Right lobe of liver (tissue), 6 donors: ENCODE measurements around the gene NOD2. TPM values are rescaled to one million over a fixed set of nuclear protein-coding genes. Genes with fewer than 3 reads are reported as not detected.
A peak's percentile ranks its signal among the peaks of the same experiment; 100 is the strongest.

ENCODE experiments used
- ATAC-seq, 4 donors: fragments of 200-7000 bp; cut with Tn5 transposase; one replicate each; pipeline ENCODE4 v1.9.1; 2020; ENCODE audit warnings: mild to moderate bottlenecking in 4 of 4, moderate library complexity in 4 of 4
- DNase-seq, 3 donors: peaks; one replicate each; pipeline ENCODE4 v3.0.0-alpha.2; 2020
- H3K27ac ChIP-seq, 3 donors: fragments of 200-600 bp; one replicate each; pipeline ENCODE4 v1.8.0; 2022
- H3K27me3 ChIP-seq, 2 donors: fragments of 200-600 bp; one replicate each; pipeline ENCODE4 v1.8.0; 2022
- H3K36me3 ChIP-seq, 4 donors: fragments of 200-600 bp; sonication (generic) in 1 of 4; one replicate each; pipeline versions ENCODE4 v1.5.1 to v1.8.0; 2017 to 2022; ENCODE audit warnings: control low read depth in 1 of 4
- H3K4me1 ChIP-seq, 4 donors: fragments of 200-600 bp; sonication (generic) in 1 of 4; one replicate each; pipeline versions ENCODE4 v1.5.1 to v1.8.0; 2017 to 2022; ENCODE audit warnings: control low read depth in 1 of 4
- H3K4me3 ChIP-seq, 3 donors: fragments of 200-600 bp; one replicate each; pipeline ENCODE4 v1.8.0; 2022
- H3K9me3 ChIP-seq, 4 donors: fragments of 200-600 bp; sonication (generic) in 1 of 4; one replicate each; pipeline versions ENCODE4 v1.5.1 to v1.8.0; 2017 to 2022; ENCODE audit warnings: control low read depth in 1 of 4
- CTCF ChIP-seq, 4 donors: fragments of 200-600 bp in 3 of 4; fragments of 450-650 bp in 1 of 4; IDR thresholded peaks; one replicate each; pipeline versions ENCODE4 v1.5.1 to v1.8.0; 2016 to 2022; ENCODE audit warnings: antibody characterized with exemption in 4 of 4, mild to moderate bottlenecking in 2 of 4
- POLR2A ChIP-seq: fragments of 450-650 bp; IDR thresholded peaks from one replicate; pipeline ENCODE4 v1.6.1; 2017; ENCODE audit warnings: antibody characterized with exemption, mild to moderate bottlenecking
- WGBS: methylation state at CpG from one replicate; pipeline ENCODE4 v1.1.6; 2018; ENCODE audit warnings: low coverage, low lambda C conversion rate; ENCODE audit not compliant: insufficient coverage; ENCODE audit errors: missing lambda C conversion rate; 5-methylcytosine and 5-hydroxymethylcytosine counted together
- intact Hi-C, 2 donors: fragments of 100-400 bp; cut with DNase I; formaldehyde crosslinking; loops; one replicate each; pipeline versions ENCODE4 v1.11.2 to v1.14.1; 2022
- total RNA-seq, 6 experiments: library from RNA; depleted of rRNA in 2 of 6; stranded (reverse); fragments of >200 nt in 2 of 6; fragmentation: NEBNext Ultra II Directional in 3 of 6; extraction: Animal tissue kit (Norgen Biotek cat#: 25700) in 3 of 6; gene quantifications; one replicate each; pipeline versions ENCODE4 v1.1.0 to v1.2.4, GENCODE V29; 2016 to 2023
- donor health status: DM: no; HTN: yes; CAD: no.
- donor health status: DM: no; HTN: no; CAD: no.
- donor health status: DM: no; HTN: no; CAD: no.
- donor health status: DM: no; HTN: yes; CAD: no.
- donor health status: DM: no; HTN: yes; CAD: no.

Gene NOD2
- total RNA-seq, 6 experiments from 2014 or later = 0.74 to 6.0 (median 1.4) TPM

GRCh38 chr16:50756473-50756872 is 63.1 kb downstream of the NOD2 start:
- ATAC-seq = no peak
- intact Hi-C loops = no loop called here
- no peaks in the 10 kb centered on the region for H3K9me3 ChIP-seq
- no peak for TF ChIP-seq POLR2A
- no peak for TF ChIP-seq CTCF (IDR thresholded peaks at IDR 0.05)
- DNase-seq = no peak
- no peaks in the 10 kb centered on the region for H3K27me3 ChIP-seq
- no peak overlapping the region for H3K27ac ChIP-seq
- H3K36me3 ChIP-seq = peaks cover 0 to 41% (median 4%) of the 10 kb centered on the region in 4 donors
- H3K4me3 ChIP-seq = no peak overlapping the region
- 87% methylated on average over 3 of the region's 3 CpGs for WGBS
- no peaks in the 10 kb centered on the region for H3K4me1 ChIP-seq

GRCh38 chr16:50761267-50761666 is 67.9 kb downstream of the NOD2 start:
- DNase-seq (no peak), ATAC-seq (peak in 1 of 4 donors; percentile 30)
- WGBS = 50% methylated on average over 1 of the region's 1 CpG
- intact Hi-C loops = no loop called here
- Histone ChIP-seq H3K36me3 (peaks cover 0 to 12% (median 2%) of the 10 kb centered on the region in 4 donors), H3K4me3 (no peak overlapping the region), H3K4me1 (no peaks in the 10 kb centered on the region), H3K27ac (no peak overlapping the region), H3K9me3 (peaks cover 0 to 3% (median 0%) of the 10 kb centered on the region in 4 donors), H3K27me3 (no peaks in the 10 kb centered on the region)
- no peak for TF ChIP-seq POLR2A
- no peak for TF ChIP-seq CTCF (IDR thresholded peaks at IDR 0.05)

- no peak for DNase-seq
- Histone ChIP-seq H3K27ac (no peak overlapping the region), H3K9me3 (peaks cover 0 to 4% (median 0%) of the 10 kb centered on the region in 4 donors), H3K4me3 (no peak overlapping the region), H3K27me3 (no peaks in the 10 kb centered on the region), H3K4me1 (no peaks in the 10 kb centered on the region), H3K36me3 (peaks cover 0 to 8% (median 4%) of the 10 kb centered on the region in 4 donors)
- TF ChIP-seq CTCF (IDR thresholded peaks at IDR 0.05) (no peak), POLR2A (no peak)
- 85% methylated on average over 3 of the region's 3 CpGs for WGBS
- intact Hi-C loops = no loop called here
- no peak for ATAC-seq
These were observed 68.8 kb downstream of the NOD2 start for GRCh38 chr16:50762241-50762640.

- WGBS = 86% methylated on average over 2 of the region's 2 CpGs
- no peak for DNase-seq
- ATAC-seq = no peak
- intact Hi-C loops = no loop called here
- Histone ChIP-seq H3K27ac (no peak overlapping the region), H3K9me3 (peaks cover 0 to 4% (median 0%) of the 10 kb centered on the region in 4 donors), H3K4me3 (no peak overlapping the region), H3K36me3 (peaks cover 0 to 8% (median 4%) of the 10 kb centered on the region in 4 donors), H3K4me1 (no peaks in the 10 kb centered on the region), H3K27me3 (no peaks in the 10 kb centered on the region)
- TF ChIP-seq POLR2A (no peak), CTCF (IDR thresholded peaks at IDR 0.05) (no peak)
These were observed 69.8 kb downstream of the NOD2 start for GRCh38 chr16:50763211-50763610.

GRCh38 chr16:50765260-50765659 is 71.9 kb downstream of the NOD2 start:
- intact Hi-C loops = no loop called here
- 69% methylated on average over 1 of the region's 1 CpG for WGBS

More at GRCh38 chr16:50765260-50765659, 71.9 kb downstream of the NOD2 start:
- Histone ChIP-seq H3K4me3 (no peak overlapping the region), H3K4me1 (no peaks in the 10 kb centered on the region), H3K27ac (no peak overlapping the region), H3K9me3 (peaks cover 0 to 4% (median 0%) of the 10 kb centered on the region in 4 donors), H3K36me3 (peaks cover 0 to 8% (median 4%) of the 10 kb centered on the region in 4 donors), H3K27me3 (no peaks in the 10 kb centered on the region)
- TF ChIP-seq CTCF (IDR thresholded peaks at IDR 0.05) (no peak), POLR2A (no peak)
- ATAC-seq (no peak), DNase-seq (no peak)
